SKM-1 treated with dmso at 0.1 percent for 144 hours (cell line): ENCODE data around the gene UPK2.
A peak's percentile ranks its signal among the peaks of the same experiment; 100 is the strongest.
"Not testable (repeated sequence)": the region's sequence is repeated elsewhere in the genome, so short reads cannot be mapped to it uniquely, and the experiment has no call there.

Source experiments
- DNase-seq: peaks from one replicate; lab custom pipeline; 2025; ENCODE audit not compliant: unreplicated experiment; lab: John Stamatoyannopoulos, UW

The UPK2 gene

DNA sequence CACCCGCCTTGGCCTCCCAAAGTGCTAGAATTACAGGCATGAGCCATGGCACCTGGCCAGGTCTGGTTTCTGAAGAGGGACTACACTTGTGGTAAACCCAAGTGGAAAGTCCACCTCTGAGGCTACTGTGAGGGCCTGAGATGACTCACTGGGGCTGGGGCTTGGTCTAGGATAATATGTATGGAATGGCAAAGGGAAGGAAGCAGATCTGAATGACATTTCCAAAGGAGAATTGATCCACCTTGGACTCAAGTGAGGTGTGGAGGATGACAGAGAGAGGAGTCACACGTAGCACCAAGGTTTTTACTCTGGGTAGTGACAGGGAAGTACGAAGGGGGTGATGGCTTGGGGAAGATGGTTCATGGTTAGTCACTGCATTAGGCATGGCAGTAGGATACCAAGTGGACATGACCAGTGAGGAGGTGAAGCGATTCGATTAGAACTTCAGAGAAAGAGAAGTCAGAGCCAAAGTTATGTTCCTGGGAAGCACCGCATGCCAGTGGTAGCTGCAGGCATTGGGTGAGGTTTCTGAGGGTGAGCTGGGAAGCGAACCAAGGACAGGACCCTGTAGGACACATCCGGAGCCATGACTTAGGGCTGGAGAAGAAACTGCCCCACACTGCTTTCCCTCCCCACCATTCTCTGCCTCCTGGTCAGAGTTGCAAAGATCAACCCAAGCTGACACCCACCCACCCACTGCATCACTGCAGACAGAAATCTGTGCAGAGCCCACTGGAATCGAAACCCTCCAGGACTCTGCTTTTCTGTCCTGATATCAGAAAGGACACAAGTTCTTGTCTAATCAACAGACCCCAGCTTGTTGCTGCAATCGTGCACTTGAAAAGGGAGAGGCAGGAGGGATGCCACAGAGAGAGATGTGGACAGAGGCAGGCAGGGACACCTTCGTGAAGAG is 17.4 kb upstream of the UPK2 start:
- DNase-seq: no peak

- DNase-seq: no peak
Observed at GRCh38 chr11:118939404-118939915, 16.6 kb upstream of the UPK2 start.

- peak; percentile 78 for DNase-seq
Observed at GRCh38 chr11:118939953-118940598, 16.0 kb upstream of the UPK2 start.

DNA sequence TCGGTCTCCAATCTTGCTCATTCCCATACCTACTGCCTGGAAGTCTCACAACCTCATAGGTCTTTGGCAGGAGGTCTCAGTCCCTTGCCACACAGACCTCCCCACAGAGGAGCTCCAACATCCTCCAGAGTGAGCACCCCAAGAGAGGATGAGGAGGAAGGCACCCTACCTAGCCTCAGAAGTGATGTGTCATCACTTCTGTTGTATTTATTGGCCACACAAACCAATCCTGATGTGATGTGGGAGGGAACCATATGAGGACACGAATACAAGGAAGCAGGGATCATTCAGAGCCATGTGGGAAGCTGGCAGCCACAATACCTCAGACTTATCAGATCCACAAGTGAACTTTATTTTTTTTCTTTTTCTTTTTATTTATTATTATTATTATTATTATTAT is 9.0 kb upstream of the UPK2 start:
- no peak for DNase-seq

- no peak for DNase-seq
Observed at GRCh38 chr11:118948000-118948399, 8.1 kb upstream of the UPK2 start.

GRCh38 chr11:118953265-118953664 is 2.8 kb upstream of the UPK2 start:
- no peak for DNase-seq

DNA sequence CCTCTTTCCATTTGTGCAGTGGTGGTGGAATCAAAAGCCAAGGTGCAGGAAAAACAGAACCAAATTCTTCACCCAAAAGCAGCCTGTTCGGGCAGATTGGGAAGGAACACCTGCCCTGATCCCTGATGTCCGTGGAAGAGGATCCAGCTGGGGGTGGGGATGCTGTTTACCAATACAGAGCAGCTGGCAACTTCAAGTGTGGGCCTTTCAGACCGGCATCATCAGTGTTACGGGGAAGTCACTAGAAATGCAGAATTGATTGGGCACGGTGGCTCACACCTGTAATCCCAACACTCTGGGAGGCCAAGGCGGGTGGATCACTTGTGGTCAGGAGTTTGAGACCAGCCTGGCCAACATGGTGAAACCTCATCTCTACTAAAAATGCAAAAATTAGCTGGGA is 2.1 kb upstream of the UPK2 start:
- not testable (repeated sequence) for DNase-seq

GRCh38 chr11:118956847-118957469 is 860 bp downstream of the UPK2 start:
- DNase-seq: no peak

GRCh38 chr11:118957549-118957948 is 1.5 kb downstream of the UPK2 start:
- no peak for DNase-seq

- no peak for DNase-seq
Observed at GRCh38 chr11:118957968-118958367, 1.9 kb downstream of the UPK2 start.

DNA sequence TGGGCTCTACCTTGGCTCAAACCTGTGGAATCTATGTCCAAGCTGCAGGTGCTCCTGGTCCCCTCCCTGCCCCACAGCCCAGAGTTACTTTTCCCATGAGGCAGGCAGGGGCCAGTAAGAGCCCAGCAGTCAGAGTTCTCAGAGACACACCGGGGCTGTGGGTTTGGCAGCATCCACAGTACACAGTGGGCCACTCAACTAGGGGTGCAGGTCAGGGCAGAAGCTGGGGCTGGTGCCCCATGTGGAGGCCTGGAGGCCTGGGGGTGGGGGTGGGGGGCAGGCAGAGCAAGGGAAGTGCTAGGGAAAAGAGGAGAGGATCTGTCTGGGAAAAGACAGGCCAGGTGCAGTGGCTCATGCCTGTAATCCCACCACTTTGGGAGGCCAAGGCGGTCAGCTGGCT is 2.5 kb downstream of the UPK2 start:
- DNase-seq: no peak

GRCh38 chr11:118961189-118961588 is 5.1 kb downstream of the UPK2 start:
- no peak for DNase-seq

DNA sequence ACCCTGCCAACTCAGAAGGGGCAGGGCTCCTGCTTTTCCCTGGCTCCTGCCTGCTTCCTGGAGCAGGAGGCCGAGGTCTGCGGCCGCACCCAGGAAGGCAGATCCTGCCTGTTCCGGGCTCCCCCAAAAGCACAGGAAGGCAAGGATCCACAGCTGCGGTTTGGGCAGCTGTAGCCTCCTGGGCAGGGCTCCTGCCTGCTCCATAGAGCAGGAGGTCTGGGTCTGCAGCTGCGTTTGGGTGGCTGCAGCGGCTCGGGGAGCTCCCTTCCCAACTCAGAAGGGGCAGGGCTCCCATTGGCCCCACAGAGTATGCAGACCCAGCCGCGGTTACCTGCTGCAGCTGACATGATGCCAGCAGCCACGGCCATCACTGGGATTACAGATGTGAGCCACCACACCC is 5.5 kb downstream of the UPK2 start:
- no peak for DNase-seq

- not testable (repeated sequence) for DNase-seq
Observed at GRCh38 chr11:118969508-118969907, 13.4 kb downstream of the UPK2 start.

- no peak for DNase-seq
Observed at GRCh38 chr11:118971646-118972045, 15.5 kb downstream of the UPK2 start, which contains the start of gene FOXR1. TSS of gene FOXR1 (plus strand) at chr11:118971761. CDS start at chr11:118971932, 171 bp downstream.

- no peak for DNase-seq
Observed at GRCh38 chr11:118973985-118974384, 17.9 kb downstream of the UPK2 start.

- no peak for DNase-seq
Observed at GRCh38 chr11:118975771-118976709, 19.9 kb downstream of the UPK2 start.

GRCh38 chr11:118979434-118979833 is 23.3 kb downstream of the UPK2 start:
- DNase-seq: peak; percentile 65

DNA sequence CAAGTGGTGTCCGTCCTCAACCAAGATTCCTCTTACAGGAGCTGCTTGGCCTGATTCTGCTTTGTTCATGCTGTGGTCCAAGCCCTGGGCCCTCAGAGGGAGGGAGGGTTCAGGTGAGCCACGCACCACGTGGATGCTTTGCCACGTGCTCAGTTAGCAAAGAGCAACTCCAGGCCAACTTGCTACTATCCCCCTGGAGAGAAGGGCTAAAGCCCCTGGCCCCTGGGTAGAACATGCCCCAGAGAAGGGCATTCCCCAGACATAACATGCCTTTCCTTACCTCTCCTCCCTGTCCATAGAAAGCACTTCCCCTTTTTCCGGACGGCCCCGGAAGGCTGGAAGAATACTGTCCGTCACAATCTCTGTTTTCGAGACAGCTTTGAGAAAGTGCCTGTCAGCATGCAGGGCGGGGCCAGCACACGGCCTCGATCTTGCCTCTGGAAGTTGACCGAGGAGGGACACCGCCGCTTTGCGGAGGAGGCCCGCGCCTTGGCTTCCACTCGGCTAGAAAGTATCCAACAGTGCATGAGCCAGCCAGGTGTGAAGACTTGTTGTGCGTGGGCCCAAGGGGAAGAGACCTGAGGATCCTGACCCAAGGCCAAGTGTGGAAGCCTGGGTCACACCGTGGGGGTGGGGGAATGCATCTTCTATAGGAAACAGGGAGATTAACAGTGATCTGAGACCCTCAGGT is 24.2 kb downstream of the UPK2 start:
- DNase-seq: no peak

- not testable (repeated sequence) for DNase-seq
Observed at GRCh38 chr11:118984337-118984736, 28.2 kb downstream of the UPK2 start.
